Effector CD4-positive, alpha-beta T cell (primary cell): ENCODE measurements around the gene BEAN1.

Experiments used
- DNase-seq: peaks from one replicate; pipeline ENCODE4 v3.0.0-alpha.2; 2020

BEAN1 gene

DNA sequence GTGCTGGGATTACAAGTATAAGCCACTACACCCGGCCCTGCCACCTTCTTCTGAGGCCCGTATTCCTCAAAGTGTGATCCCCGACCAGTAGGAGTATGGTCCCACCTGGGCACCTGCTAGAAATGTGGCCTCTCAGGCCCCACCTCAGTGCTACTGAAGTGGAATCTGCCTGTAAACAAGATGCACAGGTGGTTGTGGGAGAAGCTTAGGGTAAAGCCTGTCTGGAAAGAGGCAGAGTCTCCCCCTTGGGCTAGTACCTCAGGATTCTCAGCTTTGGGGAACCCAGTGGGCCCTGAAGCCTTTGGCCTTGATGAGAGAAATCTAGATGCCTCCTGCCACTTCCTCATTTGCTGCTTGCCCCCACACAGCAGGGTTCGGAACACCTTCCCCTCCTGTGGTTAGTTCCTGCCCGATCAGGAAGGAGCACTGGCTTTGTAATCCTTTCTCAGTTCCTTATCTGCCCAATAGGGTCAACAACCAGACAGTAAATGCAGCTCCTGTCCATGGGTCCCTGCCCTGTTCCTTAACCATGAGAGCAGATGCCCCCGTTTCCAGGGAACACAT, 97.6 kb downstream of the BEAN1 start:
- no peak for DNase-seq

DNA sequence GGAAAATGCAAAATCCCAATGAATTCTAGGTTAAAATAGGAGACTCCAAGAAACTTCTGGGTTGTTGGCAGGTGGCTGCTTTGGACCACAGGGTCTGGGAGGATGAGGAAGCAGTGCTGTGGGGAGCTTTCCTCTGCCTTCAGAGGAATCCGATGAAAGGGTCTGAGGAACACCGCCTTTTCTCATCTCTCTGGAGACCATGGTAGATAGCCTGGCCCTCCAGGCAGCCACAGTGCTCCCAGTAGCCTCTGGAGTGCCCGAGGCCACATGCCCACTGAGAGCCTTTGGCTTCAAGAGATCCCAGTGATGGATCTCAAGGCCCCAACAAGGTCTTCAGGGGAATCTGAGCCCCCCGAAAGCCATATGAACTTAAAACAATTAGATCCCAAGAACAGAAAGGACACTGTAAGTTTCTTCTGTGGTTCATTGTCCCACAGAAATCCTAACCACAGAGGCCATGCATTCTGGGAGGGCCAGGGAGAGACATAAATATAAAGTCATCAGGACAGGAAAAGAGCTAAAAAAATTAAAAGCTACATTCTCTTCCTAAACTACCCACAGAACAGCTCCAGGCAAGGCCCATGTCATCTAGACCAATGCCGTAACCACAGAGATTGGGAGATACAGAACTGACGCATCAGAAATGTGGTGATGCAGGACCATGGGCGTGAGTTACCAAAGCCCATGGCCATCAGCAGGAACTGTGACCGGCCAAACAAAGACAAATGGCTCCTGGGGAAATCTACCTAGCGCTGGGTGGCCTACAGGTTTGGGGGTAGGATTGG, 98.5 kb downstream of the BEAN1 start:
- DNase-seq = no peak

DNA sequence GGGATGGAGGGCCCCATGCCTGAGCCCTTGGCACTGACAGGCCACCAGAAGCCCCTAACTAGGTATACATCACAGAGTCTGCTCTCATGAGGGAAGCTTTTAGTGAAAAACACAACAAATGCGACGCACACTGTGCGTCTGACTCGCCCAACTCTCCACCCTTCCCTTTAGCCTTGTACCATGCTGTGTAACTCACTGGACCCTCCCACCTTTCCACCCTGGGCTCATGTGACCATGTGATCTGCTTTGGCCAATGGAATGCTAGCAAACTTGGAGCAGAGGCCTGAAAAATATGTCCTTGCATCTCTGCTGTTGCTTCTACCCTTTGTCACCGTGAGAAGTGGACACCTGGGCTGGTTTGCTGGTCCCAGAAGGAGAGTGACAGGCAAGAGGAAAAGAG, 101.2 kb downstream of the BEAN1 start:
- no peak for DNase-seq

DNA sequence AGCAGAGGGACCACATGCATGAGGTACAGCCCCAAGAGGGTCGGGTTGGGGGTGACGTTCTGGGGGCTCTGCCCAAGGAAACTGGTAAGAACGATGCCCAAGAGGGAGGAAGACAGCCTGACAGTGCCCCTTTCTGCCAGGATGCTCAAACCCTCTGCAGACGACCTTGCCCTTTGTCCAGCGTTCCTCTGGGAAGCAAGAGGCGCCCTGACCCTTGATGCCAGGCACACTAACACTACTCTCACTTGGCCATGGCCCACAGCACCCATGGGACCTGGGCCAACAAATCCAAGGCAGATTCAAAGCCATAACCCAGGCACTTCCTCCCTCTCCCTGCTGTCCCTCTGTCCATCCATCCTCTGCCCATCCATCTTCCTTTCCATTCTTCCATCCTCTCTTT, 102.4 kb downstream of the BEAN1 start:
- no peak for DNase-seq
